H1 (cell line): Measurements from ENCODE around the gene HBQ1. TPM values are rescaled to one million over a fixed set of nuclear protein-coding genes. Genes with fewer than 3 reads are reported as not detected.

Experiments
- CTCF ChIA-PET: fragments of 300-600 bp; sonication (Branson Sonifier 250); formaldehyde crosslinking; loops from one replicate; lab custom pipeline; 2021; ENCODE audit not compliant: partially characterized antibody; lab: Charles Lee
- POLR2A ChIA-PET: fragments of 300-600 bp; sonication (Branson Sonifier 250); formaldehyde crosslinking; loops from one replicate; lab custom pipeline; 2021; ENCODE audit warnings: inconsistent platforms; ENCODE audit not compliant: partially characterized antibody; lab: Charles Lee
- DNase-seq, 2 experiments: peaks; one replicate each; pipeline versions ENCODE4 v3.0.0 to v3.0.0-alpha.2; 2010 to 2022; ENCODE audit warnings: low spot score in 2 of 2, low read depth in 1 of 2, mixed read lengths in 1 of 2
- FAIRE-seq: peaks from 2 replicates; lab custom pipeline; 2011; peaks lifted over from hg19 to GRCh38; lab: Jason Lieb, UNC
- H2AFZ ChIP-seq: 2 replicates; pipeline ENCODE4 v1.8.1; 2012; ENCODE audit warnings: low read length, inconsistent platforms
- H2AK5ac ChIP-seq: 2 replicates; pipeline ENCODE4 v1.6.1; 2013; ENCODE audit warnings: low read depth, low read length
- H2BK120ac ChIP-seq: replicated peaks from 2 replicates; pipeline ENCODE3; 2013; ENCODE audit warnings: low read depth, low read length, inconsistent platforms
- H2BK12ac ChIP-seq: 2 replicates; pipeline ENCODE4 v1.6.1; 2013; ENCODE audit warnings: low read depth, low read length
- H2BK15ac ChIP-seq: 2 replicates; pipeline ENCODE4 v1.6.1; 2013; ENCODE audit warnings: low read length
- H2BK20ac ChIP-seq: 2 replicates; pipeline ENCODE4 v1.6.1; 2013; ENCODE audit warnings: low read length
- H2BK5ac ChIP-seq: 2 replicates; pipeline ENCODE4 v1.6.1; 2013; ENCODE audit warnings: low read depth, low read length
- H3K14ac ChIP-seq: 2 replicates; pipeline ENCODE4 v1.6.1; 2013; ENCODE audit warnings: inconsistent platforms; ENCODE audit not compliant: insufficient read length
- H3K18ac ChIP-seq: 2 replicates; pipeline ENCODE4 v1.6.1; 2013; ENCODE audit warnings: low read length; ENCODE audit errors: extremely low read depth
- H3K23ac ChIP-seq: 2 replicates; pipeline ENCODE4 v1.6.1; 2013; ENCODE audit warnings: inconsistent platforms; ENCODE audit not compliant: insufficient read length
- H3K23me2 ChIP-seq: 2 replicates; pipeline ENCODE4 v1.6.1; 2013; ENCODE audit warnings: low read depth, low read length
- H3K27ac ChIP-seq: 2 replicates; pipeline ENCODE4 v1.6.1; 2011; ENCODE audit warnings: low read depth, low read length, inconsistent platforms
- H3K27me3 ChIP-seq, 4 experiments: replicated peaks in 1 of 4; 1 replicate in 1 of 4; 2 replicates in 3 of 4; pipeline versions ENCODE4 v1.6.1 to v1.8.1; 2011 to 2013; ENCODE audit warnings: low read length in 3 of 4, mild to moderate bottlenecking in 3 of 4, inconsistent platforms in 2 of 4, mixed read lengths in 2 of 4, moderate library complexity in 1 of 4; ENCODE audit not compliant: control insufficient read depth in 3 of 4, insufficient read depth in 3 of 4; ENCODE audit errors: extremely low read depth in 1 of 4
- H3K36me3 ChIP-seq, 4 experiments: 2 replicates each; pipeline versions ENCODE4 v1.6.1 to v1.8.1; 2011 to 2013; ENCODE audit warnings: mild to moderate bottlenecking in 4 of 4, low read length in 3 of 4, moderate library complexity in 2 of 4, control low read depth in 1 of 4, inconsistent platforms in 1 of 4; ENCODE audit not compliant: insufficient read depth in 4 of 4, control insufficient read depth in 2 of 4
- H3K4ac ChIP-seq: replicated peaks from 2 replicates; pipeline ENCODE3; 2013; ENCODE audit warnings: low read length, low read depth, mixed read lengths, inconsistent platforms; ENCODE audit not compliant: insufficient read length
- H3K4me1 ChIP-seq, 4 experiments: replicated peaks in 1 of 4; 1 replicate in 1 of 4; 2 replicates in 3 of 4; pipeline versions ENCODE4 v1.6.1 to v1.8.1; 2011 to 2013; ENCODE audit warnings: low read length in 3 of 4, inconsistent platforms in 2 of 4, mixed read lengths in 1 of 4; ENCODE audit not compliant: insufficient read depth in 4 of 4, control insufficient read depth in 3 of 4
- H3K4me2 ChIP-seq, 2 experiments: 2 replicates each; pipeline versions ENCODE4 v1.6.1 to v1.8.1; 2011 to 2013; ENCODE audit warnings: low read depth in 2 of 2, low read length in 2 of 2, control low read depth in 1 of 2, inconsistent platforms in 1 of 2, mild to moderate bottlenecking in 1 of 2; ENCODE audit not compliant: insufficient read depth in 1 of 2
- H3K4me3 ChIP-seq, 4 experiments: fragments of 200-600, 300-600 bp in 1 of 4; sonication (generic), shearing (Covaris generic), sonication (Bioruptor Twin) in 1 of 4; 2 replicates each; pipeline versions ENCODE4 v1.5.1 to v1.8.1; 2011 to 2016; ENCODE audit warnings: low read length in 4 of 4, low read depth in 3 of 4, control low read depth in 2 of 4, inconsistent platforms in 2 of 4, mild to moderate bottlenecking in 2 of 4, mixed read lengths in 1 of 4, moderate library complexity in 1 of 4; ENCODE audit not compliant: insufficient read depth in 2 of 4; ENCODE audit errors: extremely low read depth in 1 of 4
- H3K56ac ChIP-seq: replicated peaks from 2 replicates; pipeline ENCODE3; 2013; ENCODE audit warnings: low read depth, mild to moderate bottlenecking, mixed read lengths, low read length, inconsistent platforms; ENCODE audit not compliant: insufficient read length
- H3K79me1 ChIP-seq: 2 replicates; pipeline ENCODE4 v1.6.1; 2013; ENCODE audit warnings: low read depth, low read length, control low read depth
- H3K79me2 ChIP-seq, 2 experiments: 2 replicates each; pipeline versions ENCODE4 v1.6.1 to v1.8.1; 2012 to 2013; ENCODE audit warnings: low read length in 2 of 2, mild to moderate bottlenecking in 2 of 2, inconsistent platforms in 1 of 2; ENCODE audit not compliant: insufficient read depth in 2 of 2, control insufficient read depth in 1 of 2
- H3K9ac ChIP-seq, 4 experiments: replicated peaks in 1 of 4; 1 replicate in 1 of 4; 2 replicates in 3 of 4; pipeline versions ENCODE4 v1.6.1 to v1.8.1; 2011 to 2013; ENCODE audit warnings: low read depth in 3 of 4, low read length in 3 of 4, control low read depth in 2 of 4, mild to moderate bottlenecking in 2 of 4, moderate library complexity in 2 of 4, inconsistent platforms in 1 of 4; ENCODE audit errors: extremely low read depth in 1 of 4
- H3K9me3 ChIP-seq, 2 experiments: 2 replicates each; pipeline versions ENCODE4 v1.6.1 to v1.8.1; 2012 to 2013; ENCODE audit warnings: mild to moderate bottlenecking in 2 of 2, moderate library complexity in 2 of 2, control low read depth in 1 of 2, inconsistent platforms in 1 of 2, low read depth in 1 of 2, low read length in 1 of 2, mixed read lengths in 1 of 2; ENCODE audit not compliant: insufficient read depth in 2 of 2
- H4K20me1 ChIP-seq, 2 experiments: replicated peaks in 1 of 2; 2 replicates each; pipeline versions ENCODE3 to v1.8.1; 2011 to 2013; ENCODE audit warnings: inconsistent platforms in 2 of 2, low read length in 2 of 2, mild to moderate bottlenecking in 1 of 2; ENCODE audit not compliant: insufficient read depth in 2 of 2, control insufficient read depth in 1 of 2
- H4K5ac ChIP-seq: 2 replicates; pipeline ENCODE4 v1.6.1; 2013; ENCODE audit warnings: low read length, low read depth, mixed read lengths, inconsistent platforms; ENCODE audit not compliant: insufficient read length
- H4K8ac ChIP-seq: 2 replicates; pipeline ENCODE4 v1.8.0; 2013; ENCODE audit warnings: mild to moderate bottlenecking, moderate library complexity, low read length, inconsistent platforms; ENCODE audit not compliant: insufficient read depth; ENCODE audit errors: extremely low read depth
- H4K91ac ChIP-seq: replicated peaks from 2 replicates; pipeline ENCODE3; 2013; ENCODE audit warnings: low read length, mixed read lengths, inconsistent platforms; ENCODE audit not compliant: insufficient read length
- CEBPB ChIP-seq: IDR thresholded peaks from 2 replicates; pipeline ENCODE4 v1.6.1; 2012; ENCODE audit warnings: low read depth, low read length
- HDAC2 ChIP-seq, 2 experiments: fragments of 300-600 bp in 1 of 2; sonication (generic) in 1 of 2; IDR thresholded peaks; 2 replicates each; pipeline ENCODE4 v1.6.1; 2011 to 2012; ENCODE audit warnings: low read depth in 2 of 2, low read length in 2 of 2, mild to moderate bottlenecking in 2 of 2, moderate library complexity in 2 of 2, borderline replicate concordance in 1 of 2, inconsistent platforms in 1 of 2
- KDM4A ChIP-seq: IDR thresholded peaks from one replicate; pipeline ENCODE4 v1.7.1; 2012; ENCODE audit warnings: low read depth, mild to moderate bottlenecking, moderate library complexity, low read length, inconsistent platforms; ENCODE audit not compliant: severe bottlenecking
- TAF1 ChIP-seq: IDR thresholded peaks from 2 replicates; pipeline ENCODE4 v1.6.1; 2011; ENCODE audit warnings: mild to moderate bottlenecking, low read depth, low read length
- WGBS, 2 experiments: shearing (Covaris generic) in 1 of 2; methylation state at CpG; one replicate each; pipeline versions ENCODE4 v1.1.6 to v1.1.7; 2013 to 2015; ENCODE audit warnings: low lambda C conversion rate in 2 of 2, mixed read lengths in 2 of 2, inconsistent platforms in 1 of 2, low coverage in 1 of 2, missing lambda C conversion rate in 1 of 2; ENCODE audit not compliant: insufficient replicate concordance in 2 of 2, insufficient coverage in 1 of 2, insufficient read length in 1 of 2; ENCODE audit errors: extremely low coverage in 1 of 2, missing lambda C conversion rate in 1 of 2; 5-methylcytosine and 5-hydroxymethylcytosine counted together
- polyA plus RNA-seq, 7 experiments: library from polyadenylated mRNA; depleted of rRNA in 3 of 7; stranded (reverse) in 5 of 7; unstranded in 2 of 7; fragments of >200 nt in 5 of 7; fragments of 200-250 nt in 2 of 7; gene quantifications; 1 replicate in 5 of 7; 2 replicates in 1 of 7; 4 replicates in 1 of 7; pipeline versions ENCODE4 v1.2.1 to v1.2.3, GENCODE V29; 2011 to 2013; ENCODE audit warnings: missing spikeins in 2 of 7, mixed read lengths in 2 of 7
- total RNA-seq: library from RNA; stranded (reverse); fragmentation: NEBNext Ultra II Directional; extraction: Animal tissue kit (Norgen Biotek cat#: 25700); gene quantifications from 2 replicates; pipeline ENCODE4 v1.2.1, GENCODE V29; 2021
- TF ChIP-seq, protein P1 (sequence below): IDR thresholded peaks from 2 replicates; pipeline ENCODE4 v1.6.1; 2012; ENCODE audit warnings: inconsistent platforms

The HBQ1 gene
- total and polyA plus RNA-seq, 2 of the 8 experiments (the other 6 are each of a cell fraction or from before 2014, with no cell fraction given), result 2.9 to 17.1 TPM

DNA sequence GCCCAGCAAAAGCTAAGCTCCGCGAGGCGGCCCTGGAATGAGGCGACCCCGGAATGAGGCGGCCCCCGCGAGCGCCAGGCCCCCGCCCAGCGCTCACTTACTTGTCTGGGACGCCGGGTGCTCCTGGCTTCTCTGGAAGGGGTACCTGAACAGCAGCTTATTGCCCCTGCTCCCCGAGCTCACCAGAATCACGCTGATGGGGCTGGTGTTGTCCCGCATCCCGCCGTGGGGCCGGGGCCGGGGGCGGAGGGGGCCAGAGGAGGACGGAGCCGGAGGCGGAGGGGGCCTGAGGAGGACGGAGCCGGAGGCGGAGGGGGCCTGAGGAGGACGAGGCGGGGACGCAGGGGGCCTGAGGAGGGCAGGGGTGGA is 42.2 kb upstream of the HBQ1 start:
- H3K4me1 ChIP-seq, result no peaks in the 10 kb centered on the region; a peak in 2 of 7 replicates
- no peaks in the 10 kb centered on the region for H3K27me3 ChIP-seq
- TF ChIP-seq CEBPB (no peak), HDAC2 (IDR thresholded peaks at IDR 0.05; ENCODE audit: borderline replicate concordance in 1 of 2, low read depth in 2 of 2, low read length in 2 of 2) (no peak), KDM4A (peak; percentile 58), TAF1 (0 out of 2 replicates have a peak, but pooled peaks have one; percentile 30)
- TF ChIP-seq, protein P1, sequence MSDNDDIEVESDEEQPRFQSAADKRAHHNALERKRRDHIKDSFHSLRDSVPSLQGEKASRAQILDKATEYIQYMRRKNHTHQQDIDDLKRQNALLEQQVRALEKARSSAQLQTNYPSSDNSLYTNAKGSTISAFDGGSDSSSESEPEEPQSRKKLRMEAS, result 0 out of 2 replicates have a peak, but pooled peaks have one; percentile 30
- H3K79me2 ChIP-seq, result peaks cover 0 to 20% of the 10 kb centered on the region in 2 experiments; a peak in 2 of 4 replicates
- no peak overlapping the region; the same call in 1 of the 2 replicates for H2AFZ ChIP-seq
- no peak overlapping the region for H3K4ac ChIP-seq
- H3K23ac ChIP-seq, result no peak overlapping the region
- no peak overlapping the region for H3K27ac ChIP-seq
- H3K4me3 ChIP-seq, result peak overlapping the region; percentile 59 to 98 (median 72)
- peak overlapping the region; percentile 28 for H4K5ac ChIP-seq
- H2BK15ac ChIP-seq, result no peak overlapping the region
- H2AK5ac ChIP-seq, result no peak overlapping the region
- H4K20me1 ChIP-seq, result no peaks in the 10 kb centered on the region
- H2BK5ac ChIP-seq, result no peak overlapping the region
- no peak overlapping the region for H2BK20ac ChIP-seq
- no peak overlapping the region for H2BK12ac ChIP-seq
- no peak overlapping the region for H2BK120ac ChIP-seq
- H3K36me3 ChIP-seq, result no peaks in the 10 kb centered on the region
- H3K23me2 ChIP-seq, result no peaks in the 10 kb centered on the region
- H4K8ac ChIP-seq, result no peak overlapping the region; the same call in 1 of the 2 replicates
- CTCF ChIA-PET, result interaction anchor here (0.6 to 0.7 kb wide), 2 partner anchors 20 to 60 kb away, joined by 3 to 4 read pairs; partner anchors contain the start of gene MPG
- FAIRE-seq (no peak), DNase-seq (peak in 1 of 2 experiments; percentile 71)
- H3K18ac ChIP-seq, result no peak overlapping the region
- no peak overlapping the region for H4K91ac ChIP-seq
- POLR2A ChIA-PET, result interaction anchor here (0.7 to 1.4 kb wide), 3 partner anchors 11 to 169 kb away, joined by 3 read pairs; no protein-coding TSS in a partner anchor
- H3K56ac ChIP-seq, result peak overlapping the region; percentile 30
- peak overlapping the region; percentile 59 to 67 for H3K4me2 ChIP-seq
- no peaks in the 10 kb centered on the region for H3K9me3 ChIP-seq
- no peak overlapping the region for H3K14ac ChIP-seq
- WGBS, 2 experiments, result 2% methylated on average over 20 of the region's 30 CpGs; no CpG with 5 or more reads in 1 of the 2 experiments
- peak overlapping the region in 3 of 4 experiments; percentile 54 to 70 (median 64); a peak in 6 of 7 replicates for H3K9ac ChIP-seq
- peaks cover 2% of the 10 kb centered on the region for H3K79me1 ChIP-seq
